CD4-positive, alpha-beta T cell treated with Interleukin-15 for 4 hours (primary cell): ENCODE measurements around the gene SRRM1.
"Not testable (repeated sequence)": the region's sequence is repeated elsewhere in the genome, so short reads cannot be mapped to it uniquely, and the experiment has no call there.

Experiments used
- DNase-seq: peaks from one replicate; pipeline ENCODE4 v3.0.0-alpha.2; 2020; ENCODE audit warnings: low spot score

SRRM1 gene

DNA sequence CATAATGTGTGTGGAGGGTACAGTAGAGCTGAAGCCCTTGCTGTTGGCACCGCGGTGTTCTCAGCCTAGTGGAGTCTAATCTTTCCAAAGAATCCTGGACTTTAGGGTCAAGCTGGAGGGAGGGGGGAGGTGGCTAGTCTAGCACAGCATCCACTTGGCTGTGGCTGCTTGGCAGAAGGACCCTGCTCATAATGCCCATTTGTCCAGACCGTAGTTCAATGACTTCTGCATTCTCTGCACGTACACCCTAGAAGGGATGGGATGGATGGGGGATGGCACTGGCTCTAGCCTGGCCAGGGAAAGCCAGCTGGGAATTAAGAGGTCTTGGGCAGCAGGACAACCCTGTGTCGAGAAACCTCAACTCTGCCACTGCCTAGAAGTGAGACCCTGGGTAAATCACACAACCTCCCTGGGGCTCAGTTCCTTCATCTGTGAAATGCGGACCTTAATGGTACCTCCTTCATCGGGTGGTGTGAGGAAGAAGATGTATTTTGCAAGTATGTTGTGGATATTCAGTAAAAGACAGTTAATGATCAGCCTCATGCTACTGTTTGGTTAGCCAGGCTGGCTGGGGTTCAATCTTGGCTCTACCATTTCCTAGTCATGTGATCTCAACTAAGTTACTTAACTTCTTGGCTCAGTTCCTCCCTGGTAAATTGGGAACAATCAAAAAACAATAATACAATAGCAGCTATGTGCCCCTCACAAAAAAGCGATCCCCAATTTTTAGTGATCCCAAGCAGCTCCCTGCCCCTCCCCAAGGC lies 75.0 kb downstream of the SRRM1 start:
- DNase-seq = no peak

GRCh38 chr1:24720152-24720551 lies 77.0 kb downstream of the SRRM1 start:
- DNase-seq = no peak

DNA sequence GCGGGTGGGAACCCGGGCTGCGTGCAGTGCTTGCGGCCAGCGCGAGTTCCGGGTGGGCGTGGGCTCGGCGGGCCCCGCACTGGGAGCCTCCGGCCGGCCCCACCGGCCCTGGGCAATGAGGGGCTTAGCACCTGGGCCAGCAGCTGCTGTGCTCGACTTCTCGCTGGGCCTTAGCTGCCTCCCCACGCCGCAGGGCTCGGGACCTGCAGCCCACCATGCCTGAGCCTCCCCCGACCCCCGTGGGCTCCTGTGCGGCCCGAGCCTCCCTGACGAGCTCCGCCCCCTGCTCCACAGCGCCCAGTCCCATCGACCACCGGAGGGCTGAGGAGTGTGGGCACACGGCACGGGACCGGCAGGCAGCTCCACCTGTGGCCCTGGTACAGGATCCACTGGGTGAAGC lies 78.4 kb downstream of the SRRM1 start:
- no peak for DNase-seq

DNA sequence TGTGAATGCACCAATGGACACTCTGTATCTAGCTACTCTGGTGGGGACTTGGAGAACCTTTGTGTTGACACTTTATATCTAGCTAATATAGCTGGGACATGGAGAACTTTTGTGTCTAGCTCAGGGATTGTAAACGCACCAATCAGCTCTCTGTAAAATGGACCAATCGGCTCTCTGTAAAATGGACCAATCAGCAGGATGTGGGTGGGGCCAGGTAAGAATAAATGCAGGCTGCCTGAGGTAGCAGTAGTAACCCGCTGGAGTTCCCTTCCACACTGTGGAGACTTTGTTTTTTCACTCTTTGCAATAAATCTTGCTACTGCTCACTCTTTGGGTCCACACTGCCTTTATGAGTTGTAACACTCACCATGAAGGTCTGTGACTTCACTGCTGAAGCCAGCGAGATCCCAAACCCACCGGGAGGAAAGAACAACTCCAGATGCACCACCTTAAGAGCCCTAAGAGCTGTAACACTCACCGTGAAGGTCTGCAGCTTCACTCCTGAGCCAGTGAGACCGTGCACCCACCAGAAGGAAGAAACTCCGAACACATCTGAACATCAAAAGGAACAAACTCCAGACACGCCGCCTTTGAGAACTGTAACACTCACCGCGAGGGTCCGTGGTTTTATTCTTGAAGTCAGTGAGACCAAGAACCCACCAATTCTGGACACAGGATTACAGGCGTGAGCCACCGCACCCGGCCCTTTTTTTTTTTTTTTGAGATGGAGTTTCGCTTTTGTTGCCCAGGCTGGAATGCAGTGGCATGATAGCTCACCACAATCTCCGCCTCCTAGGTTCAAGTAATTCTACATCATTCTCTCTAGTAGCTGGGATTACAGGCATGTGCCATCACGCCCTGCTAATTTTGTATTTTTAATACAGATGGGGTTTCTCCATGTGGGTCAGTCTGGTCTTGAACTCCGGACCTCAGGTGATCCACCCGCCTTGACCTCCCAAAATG lies 79.3 kb downstream of the SRRM1 start:
- not testable (repeated sequence) for DNase-seq
